Fibroblast of the aortic adventitia (primary cell): Measurements from ENCODE around the gene CSNK1G2. TPM values are rescaled to one million over a fixed set of nuclear protein-coding genes. Genes with fewer than 3 reads are reported as not detected.

Experiments used
- DNase-seq: peaks from one replicate; pipeline ENCODE4 v3.0.0-alpha.2; 2010; ENCODE audit warnings: low read depth
- H3K4me3 ChIP-seq: 2 replicates; pipeline ENCODE4 v1.5.1; 2011; ENCODE audit warnings: low read depth, mild to moderate bottlenecking, control low read depth, low read length, moderate library complexity
- CTCF ChIP-seq: IDR thresholded peaks from 2 replicates; pipeline ENCODE4 v1.5.1; 2011; ENCODE audit warnings: mild to moderate bottlenecking, low read length, control low read depth, inconsistent platforms; ENCODE audit not compliant: insufficient read depth
- total RNA-seq: library from RNA; depleted of rRNA; stranded (reverse); fragments of >200 nt; gene quantifications from 2 replicates; pipeline ENCODE4 v1.2.3, GENCODE V29; 2012; ENCODE audit warnings: low replicate concordance

The CSNK1G2 gene
- total RNA-seq, 1 donor, result 47.5 TPM

DNA sequence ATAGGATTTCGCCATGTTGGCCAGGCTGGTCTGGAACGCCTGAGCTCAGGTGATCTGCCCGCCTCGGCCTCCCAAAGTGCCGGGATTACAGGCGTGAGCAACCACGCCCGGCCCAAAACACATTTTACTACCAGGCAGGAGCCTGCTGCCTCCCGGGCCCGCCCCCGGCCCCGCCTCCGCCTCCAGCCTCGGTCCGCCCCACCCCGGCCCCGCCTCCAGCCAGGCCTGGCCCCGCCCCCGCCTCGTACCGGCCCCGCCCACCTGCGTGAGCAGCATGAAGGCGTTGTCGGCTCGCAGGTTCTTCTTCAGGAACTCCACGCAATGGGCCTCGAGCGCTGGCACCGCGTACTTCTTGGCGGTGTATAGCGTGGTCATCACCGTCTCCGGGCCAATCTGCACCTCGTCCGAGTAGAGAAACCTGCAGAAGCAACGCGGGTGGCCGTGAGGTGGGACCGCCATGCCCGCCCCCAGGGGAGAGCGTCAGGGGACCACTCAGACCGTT, 51.8 kb downstream of the CSNK1G2 start:
- DNase-seq, result no peak
- TF ChIP-seq CTCF, result no peak
- no peak overlapping the region for H3K4me3 ChIP-seq

DNA sequence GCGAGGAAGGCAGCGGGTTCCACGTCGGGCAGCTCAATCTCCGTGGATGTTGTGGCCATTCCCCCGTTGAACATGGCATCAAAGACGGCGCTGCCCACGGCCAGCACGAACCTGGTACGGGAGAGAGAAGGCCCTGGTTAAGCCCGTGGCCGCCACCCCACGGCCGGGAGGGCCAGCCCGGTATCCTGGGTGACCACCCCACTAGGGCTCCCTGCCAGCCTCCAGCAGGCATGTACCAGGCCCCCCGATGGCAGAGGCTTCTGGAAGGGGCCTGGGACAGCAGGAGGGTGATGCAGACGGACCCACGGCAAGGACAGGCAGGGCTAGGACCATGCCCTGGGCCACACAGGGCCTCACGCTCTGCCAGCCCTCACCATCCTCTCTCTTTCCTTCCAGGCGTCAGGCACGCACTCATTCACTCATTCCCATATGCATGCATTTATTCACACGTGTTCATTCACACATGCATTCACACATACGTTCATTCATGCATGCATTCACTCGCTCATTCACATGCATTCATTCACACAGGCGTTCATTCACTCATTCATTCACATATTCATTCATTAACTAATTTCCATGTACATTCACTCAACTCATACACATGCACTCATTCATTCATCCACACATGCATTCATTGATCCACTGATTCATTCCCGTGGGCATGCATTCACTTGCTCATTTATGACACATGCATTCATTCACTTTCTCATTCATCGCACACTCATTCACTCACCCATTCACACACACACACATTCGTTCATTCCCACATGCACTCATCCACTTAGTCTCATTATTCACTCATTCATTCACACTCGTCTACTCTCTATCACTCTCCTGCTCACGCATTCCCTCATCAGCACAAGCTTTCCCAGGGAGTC, 56.6 kb downstream of the CSNK1G2 start:
- H3K4me3 ChIP-seq, result no peak overlapping the region
- no peak for TF ChIP-seq CTCF
- DNase-seq, result no peak

- no peak for TF ChIP-seq CTCF
- no peak overlapping the region for H3K4me3 ChIP-seq
- no peak for DNase-seq
These were observed 58.0 kb downstream of the CSNK1G2 start for GRCh38 chr19:1998712-1999708.

GRCh38 chr19:1999856-2000515, 59.0 kb downstream of the CSNK1G2 start:
- TF ChIP-seq CTCF, result no peak
- no peak overlapping the region for H3K4me3 ChIP-seq
- DNase-seq, result no peak

- no peak for TF ChIP-seq CTCF
- DNase-seq, result no peak
These were observed 62.9 kb downstream of the CSNK1G2 start for GRCh38 chr19:2003874-2004273.

DNA sequence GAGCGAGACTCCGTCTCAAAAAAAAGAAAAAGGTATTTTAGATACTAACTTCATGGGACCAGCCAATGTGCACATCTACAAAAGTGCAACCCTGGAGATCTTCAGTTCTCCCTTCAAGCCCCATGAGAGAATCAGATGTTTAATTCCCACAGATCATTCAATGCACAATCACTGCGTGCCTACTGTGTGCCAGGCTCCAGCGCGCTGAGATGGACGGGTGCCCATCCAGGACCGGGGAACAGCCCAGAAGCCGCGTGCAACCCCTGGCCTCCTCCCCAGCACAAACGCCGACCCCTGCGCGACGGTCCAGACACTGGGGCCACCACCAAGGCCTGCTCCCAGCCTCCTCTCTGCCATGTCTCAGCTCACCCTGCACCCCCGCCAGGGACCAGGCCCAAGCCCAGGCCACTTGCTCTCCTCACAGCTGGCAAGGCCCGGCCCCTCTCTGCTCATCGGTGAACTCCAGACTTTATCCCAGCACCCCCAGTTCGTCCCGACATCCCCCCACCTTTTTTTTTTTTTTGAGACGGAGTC, 69.2 kb downstream of the CSNK1G2 start:
- no peak overlapping the region for H3K4me3 ChIP-seq
- no peak for DNase-seq
- no peak for TF ChIP-seq CTCF

More at GRCh38 chr19:2003874-2004273, 62.9 kb downstream of the CSNK1G2 start:
- H3K4me3 ChIP-seq, result no peak overlapping the region
